HTERT RPE-1 (cell line): ENCODE results near the gene MRPS33.
"Not testable (repeated sequence)": the region's sequence is repeated elsewhere in the genome, so short reads cannot be mapped to it uniquely, and the experiment has no call there.

ENCODE experiments used
- in situ Hi-C: fragments of 300-500 bp; cut with MboI; formaldehyde crosslinking; loops from 4 replicates; pipeline ENCODE4 v1.14.3; 2020; ENCODE audit warnings: low sequenced_read_pairs

The MRPS33 gene

DNA sequence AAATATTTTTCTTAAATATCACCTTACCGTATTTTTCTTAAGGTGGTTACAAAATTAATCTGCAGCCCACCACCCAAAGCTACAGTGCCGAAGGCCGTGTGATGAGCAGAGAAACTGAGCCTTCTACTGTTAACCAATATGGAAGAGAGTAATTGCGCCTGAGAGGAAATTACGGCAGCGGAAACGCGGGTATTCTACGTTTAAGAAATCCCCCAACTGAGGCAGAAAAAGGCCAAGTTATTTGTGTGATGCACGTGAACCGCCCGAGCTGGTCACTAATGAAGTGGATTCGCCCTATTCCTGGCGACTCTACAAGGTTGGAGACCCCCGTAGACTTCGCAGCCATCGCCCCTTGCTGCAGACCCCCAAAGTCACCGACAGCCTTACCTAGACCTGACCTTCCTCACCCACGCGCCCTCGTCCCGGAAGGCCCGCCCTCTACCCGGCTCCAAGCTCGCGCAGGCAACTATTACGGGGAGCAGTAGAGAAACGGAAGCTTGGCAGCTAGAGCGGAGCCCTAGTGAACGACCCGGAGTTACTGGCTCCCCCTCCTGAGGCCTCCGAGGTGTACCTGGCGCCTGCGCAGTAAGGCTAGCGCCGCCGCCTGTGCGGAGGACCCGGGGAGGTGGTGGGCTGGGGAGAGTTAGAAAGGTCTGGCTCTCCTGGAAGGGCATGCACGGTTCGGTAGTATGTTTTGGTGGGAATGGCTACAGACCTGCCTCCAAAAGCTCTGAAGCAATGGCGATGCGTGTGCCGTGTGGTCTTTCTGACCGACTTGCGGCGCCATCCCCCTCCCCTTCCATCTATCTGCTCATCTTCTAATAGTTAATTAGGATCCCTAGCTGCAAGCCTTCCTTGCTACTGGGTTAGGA lies at the start of gene MRPS33:
TSS of gene MRPS33 (minus strand) at position 429 of the 872 bp plus-strand sequence. CDS start 4,319 bp downstream, outside the sequence.
- in situ Hi-C loops, result no loop called here

DNA sequence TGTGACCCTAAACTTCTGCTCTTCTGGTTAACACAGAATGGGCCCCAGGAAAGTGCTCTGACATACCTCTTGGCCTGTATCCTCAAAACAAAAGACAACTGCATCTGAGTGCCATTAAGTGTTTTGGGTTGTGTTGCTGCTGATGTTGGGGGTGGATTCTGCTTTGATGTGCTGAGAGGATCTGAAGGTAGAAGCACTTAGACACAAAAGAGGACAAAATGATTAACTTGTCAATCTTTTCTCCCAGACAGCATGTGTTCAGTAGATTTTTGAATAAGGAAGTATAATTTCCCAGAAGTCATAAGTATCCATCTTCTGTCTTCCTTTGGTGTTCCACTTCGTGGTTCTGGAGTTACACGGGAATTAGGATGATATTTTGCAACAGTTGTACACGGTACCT lies 43.0 kb upstream of the MRPS33 start:
- in situ Hi-C loops, result no loop called here

- in situ Hi-C loops, result no loop called here
These were observed 40.4 kb upstream of the MRPS33 start for GRCh38 chr7:141055146-141055545.

DNA sequence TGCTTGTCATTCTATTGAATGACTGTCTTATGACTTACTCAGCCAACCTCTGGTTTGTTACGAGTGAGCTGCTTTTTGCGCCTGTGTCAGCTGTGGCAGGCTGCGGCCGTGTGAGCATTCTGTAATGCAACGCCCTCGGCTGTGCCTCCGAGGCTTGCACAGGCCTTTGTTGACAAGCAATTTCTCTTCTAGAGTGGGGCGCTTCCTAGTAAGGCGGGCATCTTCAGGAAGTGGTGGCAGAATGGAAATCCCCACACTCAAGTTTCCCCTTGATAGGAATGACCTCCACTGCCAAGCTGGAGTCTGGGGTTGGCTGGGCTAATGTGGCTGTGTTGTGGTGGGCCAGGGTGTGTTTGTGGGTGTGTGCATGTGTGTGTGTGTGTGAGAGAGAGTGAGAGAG lies 38.9 kb upstream of the MRPS33 start:
- in situ Hi-C loops, result no loop called here

GRCh38 chr7:141045842-141046620 lies 31.3 kb upstream of the MRPS33 start:
- in situ Hi-C loops, result no loop called here

- in situ Hi-C loops, result no loop called here
These were observed 30.5 kb upstream of the MRPS33 start for GRCh38 chr7:141045126-141045841.

DNA sequence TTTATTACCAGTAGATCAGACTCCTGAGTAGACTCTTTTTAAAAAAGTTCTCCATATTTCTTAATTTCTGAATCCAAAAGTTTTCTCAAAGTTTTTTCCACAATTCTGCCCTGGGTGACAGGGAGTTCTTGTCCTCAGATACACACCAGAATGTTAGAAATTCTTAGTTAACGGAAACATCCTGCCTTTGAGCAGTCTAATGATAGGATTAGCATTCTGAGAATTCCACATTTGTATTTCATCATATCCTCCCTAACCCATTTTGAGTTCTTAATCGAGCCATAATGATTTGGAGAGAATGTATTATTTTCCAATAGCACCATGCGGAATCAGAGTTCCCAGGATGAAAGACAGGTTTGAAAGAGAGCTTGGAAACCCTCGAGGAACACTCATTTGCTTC lies 28.9 kb upstream of the MRPS33 start:
- in situ Hi-C loops, result no loop called here

DNA sequence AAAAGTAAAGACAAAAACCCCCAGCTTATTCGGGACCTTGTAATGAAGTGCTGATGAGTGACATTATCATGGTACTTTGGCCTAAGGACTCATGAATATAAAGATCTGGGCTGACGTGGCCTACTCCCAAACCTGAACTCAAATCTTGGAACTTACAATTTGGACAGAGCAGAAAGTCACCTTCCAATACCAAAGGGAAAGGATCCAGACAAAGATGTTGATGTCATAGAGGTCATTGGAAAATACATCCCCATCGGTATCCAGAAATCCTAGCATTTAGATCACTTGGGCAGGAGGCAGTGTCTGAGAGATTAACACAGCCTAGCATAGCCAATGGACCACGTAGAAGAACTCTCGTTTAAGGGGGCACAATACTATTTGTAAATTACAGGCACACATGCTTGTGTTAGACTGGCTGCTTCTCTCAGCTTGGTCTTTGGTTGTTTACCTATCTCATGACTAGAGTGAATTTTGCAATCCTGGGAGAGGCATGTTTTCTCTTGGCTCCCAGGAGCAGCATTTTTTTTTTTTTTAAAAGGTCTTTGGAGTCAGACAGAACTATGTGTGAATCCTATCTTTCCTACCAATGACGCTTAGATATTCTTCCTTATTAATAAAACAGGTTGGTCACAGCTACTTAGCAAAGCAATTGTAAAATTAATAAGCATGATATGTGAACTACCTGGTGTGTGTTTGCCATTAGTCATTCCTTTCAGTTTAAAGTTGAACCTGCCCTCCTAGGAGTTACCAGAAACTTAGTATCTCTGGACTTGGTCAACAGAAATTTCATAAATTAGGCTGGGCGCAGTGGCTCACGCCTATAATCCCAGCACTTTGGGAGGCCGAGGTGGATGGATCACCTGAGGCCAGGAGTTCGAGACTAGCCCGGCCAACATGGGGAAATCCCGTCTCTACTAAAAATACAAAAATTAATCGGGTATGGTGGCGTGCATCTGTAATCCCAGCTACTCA lies 27.8 kb upstream of the MRPS33 start:
- in situ Hi-C loops, result no loop called here

- in situ Hi-C loops, result no loop called here
These were observed 24.6 kb upstream of the MRPS33 start for GRCh38 chr7:141039376-141039775.

GRCh38 chr7:141038100-141038499 lies 23.3 kb upstream of the MRPS33 start:
- in situ Hi-C loops, result not testable (repeated sequence)

DNA sequence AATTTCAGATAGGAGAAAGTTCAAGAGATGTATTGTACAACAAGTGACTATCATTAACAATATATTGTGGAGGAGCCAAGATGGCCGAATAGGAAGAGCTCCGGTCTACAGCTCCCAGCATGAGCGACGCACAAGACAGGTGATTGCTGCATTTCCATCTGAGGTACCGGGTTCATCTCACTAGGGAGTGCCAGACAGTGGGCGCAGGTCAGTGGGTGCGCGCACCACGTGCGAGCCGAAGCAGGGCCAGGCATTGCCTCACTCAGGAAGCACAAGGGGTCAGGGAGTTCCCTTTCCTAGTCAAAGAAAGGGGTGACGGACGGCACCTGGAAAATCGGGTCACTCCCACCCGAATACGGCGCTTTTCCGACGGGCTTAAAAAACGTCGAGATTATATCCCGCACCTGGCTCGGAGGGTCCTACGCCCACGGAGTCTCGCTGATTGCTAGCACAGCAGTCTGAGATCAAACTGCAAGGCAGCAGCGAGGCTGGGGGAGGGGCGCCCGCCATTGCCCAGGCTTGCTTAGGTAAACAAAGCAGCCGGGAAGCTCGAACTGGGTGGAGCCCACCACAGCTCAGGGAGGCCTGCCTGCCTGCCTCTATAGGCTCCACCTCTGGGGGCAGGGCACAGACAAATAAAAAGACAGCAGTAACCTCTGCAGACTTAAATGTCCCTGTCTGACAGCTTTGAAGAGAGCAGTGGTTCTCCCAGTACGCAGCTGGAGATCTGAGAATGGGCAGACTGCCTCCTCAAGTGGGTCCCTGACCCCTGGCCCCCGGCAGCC lies 18.0 kb upstream of the MRPS33 start:
- in situ Hi-C loops, result not testable (repeated sequence)

GRCh38 chr7:141028767-141029166 lies 14.0 kb upstream of the MRPS33 start:
- in situ Hi-C loops, result no loop called here

DNA sequence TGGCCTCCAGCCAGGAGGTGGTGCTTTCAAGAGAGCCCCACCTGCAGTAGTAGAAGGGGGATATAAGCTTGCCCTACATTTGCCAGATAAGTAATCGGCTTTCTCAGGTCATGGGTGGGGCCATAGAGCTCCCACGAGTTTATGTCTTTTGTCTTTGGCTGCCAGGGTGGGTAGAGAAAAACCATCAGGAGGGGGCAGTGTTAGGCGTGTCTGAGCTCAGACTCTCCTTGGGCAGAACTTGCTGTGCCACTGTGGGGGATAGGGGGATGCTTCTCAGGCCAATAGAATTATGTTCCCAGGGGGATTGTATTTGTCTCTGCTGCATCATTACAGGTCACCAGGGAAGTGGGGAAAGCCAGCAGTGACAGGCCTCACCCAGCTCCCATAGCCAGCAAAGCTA lies 12.3 kb upstream of the MRPS33 start:
- in situ Hi-C loops, result no loop called here

DNA sequence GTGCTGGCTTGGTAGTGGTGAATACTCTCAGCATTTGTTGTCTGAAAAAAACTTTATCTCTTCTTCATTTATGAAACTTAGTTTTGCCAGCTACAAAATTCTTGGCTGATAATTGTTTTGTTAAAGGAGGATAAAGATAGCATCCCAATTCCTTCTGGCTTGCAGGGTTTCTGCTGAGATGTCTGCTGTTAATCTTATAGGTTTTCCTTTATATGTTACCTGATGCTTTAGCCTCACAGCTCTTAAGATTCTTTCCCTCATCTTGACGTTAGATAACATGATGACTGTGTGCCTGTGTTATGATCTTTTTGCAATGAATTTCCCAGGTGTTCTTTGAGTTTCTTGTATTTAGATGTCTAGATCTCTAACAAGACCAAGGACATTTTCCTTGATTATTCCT lies 9.9 kb upstream of the MRPS33 start:
- in situ Hi-C loops, result no loop called here

DNA sequence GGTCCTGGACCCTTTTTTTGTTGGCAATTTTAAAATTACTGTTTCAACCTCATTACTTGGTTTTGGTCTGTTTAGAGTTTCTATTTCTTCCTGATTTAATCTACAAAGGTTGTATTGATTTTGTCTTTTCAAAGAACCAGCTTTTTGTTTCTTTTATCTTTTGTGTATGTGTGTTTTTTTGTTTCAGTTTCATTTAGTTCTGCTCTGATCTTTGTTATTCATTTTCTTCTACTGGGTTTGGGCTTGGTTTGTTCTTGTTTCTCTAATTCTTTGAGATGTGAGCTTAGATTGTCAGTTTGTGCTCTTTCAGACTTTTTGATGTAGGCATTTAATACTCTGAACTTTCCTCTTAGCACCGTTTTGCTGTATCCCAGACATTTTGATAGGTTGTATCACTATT lies 8.5 kb upstream of the MRPS33 start:
- in situ Hi-C loops, result no loop called here

DNA sequence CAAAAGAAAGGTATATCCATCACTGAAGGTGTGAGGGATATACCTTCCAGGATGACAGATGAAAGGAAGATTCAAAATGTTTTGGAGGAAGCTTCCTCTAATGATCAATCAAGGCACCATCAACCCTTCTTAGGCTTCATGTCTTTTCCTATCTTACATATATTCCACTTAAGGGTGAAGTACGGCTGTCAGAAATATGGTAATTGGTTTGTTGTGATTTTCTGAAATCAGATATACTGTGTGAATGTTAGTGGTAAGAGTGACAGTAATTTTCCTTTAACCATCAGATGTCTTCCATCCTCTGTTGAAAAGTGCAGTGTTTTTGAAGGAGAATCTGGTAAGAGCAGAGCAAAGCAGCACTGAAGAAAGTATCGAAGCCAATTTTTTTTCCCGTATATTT lies 2.8 kb upstream of the MRPS33 start:
- in situ Hi-C loops, result no loop called here

DNA sequence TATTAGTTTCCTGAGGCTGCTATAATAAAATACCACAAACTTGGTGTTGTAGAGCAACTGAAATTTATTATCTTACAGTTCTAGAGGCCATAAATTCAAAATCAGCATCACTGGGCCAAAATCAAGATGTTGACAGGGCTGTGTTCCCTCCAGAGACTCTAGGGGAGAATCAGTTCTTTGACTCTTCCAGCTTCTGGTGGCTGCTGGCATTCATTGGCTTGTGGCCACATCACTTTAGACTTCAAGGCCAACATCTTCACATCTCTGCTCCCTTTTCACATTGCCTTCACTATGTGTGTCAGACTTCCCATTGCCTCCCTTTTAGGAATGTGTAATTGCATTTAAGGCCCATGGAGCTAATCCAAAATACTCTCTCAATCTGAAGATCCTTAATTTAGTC lies 1.6 kb upstream of the MRPS33 start:
- in situ Hi-C loops, result no loop called here

DNA sequence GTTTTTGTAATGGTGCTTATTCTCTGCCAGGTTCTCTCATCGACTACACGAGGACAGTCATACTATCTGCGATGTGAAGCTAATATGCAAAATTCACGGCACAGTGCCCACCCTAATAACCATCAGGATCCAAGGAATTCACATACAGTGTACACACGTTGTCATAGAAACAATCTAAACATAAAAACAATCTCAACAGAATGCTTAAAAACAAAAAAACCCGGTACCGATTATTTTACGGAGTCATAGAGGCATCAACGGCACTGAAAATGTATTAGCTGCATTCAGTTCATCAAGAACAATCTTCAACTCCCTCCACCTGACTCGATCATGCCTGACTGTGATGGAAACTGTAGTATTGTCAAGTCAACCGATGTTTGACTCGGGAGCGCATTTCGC lies 628 bp downstream of the MRPS33 start:
- in situ Hi-C loops, result no loop called here

GRCh38 chr7:141013345-141013715 lies 1.4 kb downstream of the MRPS33 start:
- in situ Hi-C loops, result no loop called here
